H9 (cell line): Measurements from ENCODE around the gene DIPK1C. TPM values are rescaled to one million over a fixed set of nuclear protein-coding genes. Genes with fewer than 3 reads are reported as not detected.

Source experiments
- DNase-seq: peaks from one replicate; pipeline ENCODE4 v3.0.0-alpha.2; 2017
- H2AFZ ChIP-seq: one replicate; pipeline ENCODE4 v1.6.1; 2013; ENCODE audit warnings: mild to moderate bottlenecking, low read length, control low read depth, moderate library complexity
- H2AK5ac ChIP-seq: 2 replicates; pipeline ENCODE4 v1.6.1; 2013; ENCODE audit warnings: low read length, control low read depth, mixed read lengths; ENCODE audit not compliant: insufficient read length
- H2BK120ac ChIP-seq: one replicate; pipeline ENCODE4 v1.6.1; 2013; ENCODE audit warnings: low read depth, mild to moderate bottlenecking, low read length, control low read depth, inconsistent platforms; ENCODE audit not compliant: poor library complexity, severe bottlenecking
- H2BK12ac ChIP-seq: 2 replicates; pipeline ENCODE4 v1.6.1; 2013; ENCODE audit warnings: low read length, control low read depth, mixed read lengths, low read depth; ENCODE audit not compliant: insufficient read length
- H2BK15ac ChIP-seq: 2 replicates; pipeline ENCODE4 v1.6.1; 2013; ENCODE audit warnings: low read depth, low read length, control low read depth
- H2BK20ac ChIP-seq: one replicate; pipeline ENCODE4 v1.6.1; 2013; ENCODE audit warnings: low read depth, mild to moderate bottlenecking, low read length, control low read depth, inconsistent platforms; ENCODE audit not compliant: poor library complexity, severe bottlenecking
- H2BK5ac ChIP-seq: 2 replicates; pipeline ENCODE4 v1.6.1; 2013; ENCODE audit warnings: low read length, control low read depth, mixed read lengths; ENCODE audit not compliant: insufficient read length
- H3K14ac ChIP-seq: 2 replicates; pipeline ENCODE4 v1.6.1; 2013; ENCODE audit warnings: low read length, control low read depth; ENCODE audit not compliant: insufficient read depth
- H3K18ac ChIP-seq: 2 replicates; pipeline ENCODE4 v1.6.1; 2013; ENCODE audit warnings: low read depth, mild to moderate bottlenecking, mixed read lengths, low read length, control low read depth; ENCODE audit not compliant: insufficient read length
- H3K23ac ChIP-seq: 2 replicates; pipeline ENCODE4 v1.6.1; 2013; ENCODE audit warnings: low read length, control low read depth, mixed read lengths, low read depth; ENCODE audit not compliant: insufficient read length
- H3K23me2 ChIP-seq: 2 replicates; pipeline ENCODE4 v1.6.1; 2013; ENCODE audit warnings: low read depth, mild to moderate bottlenecking, mixed read lengths, low read length, control low read depth; ENCODE audit not compliant: insufficient read length, poor library complexity, severe bottlenecking
- H3K27ac ChIP-seq: 2 replicates; pipeline ENCODE4 v1.5.1; 2013; ENCODE audit warnings: low read length, control low read depth, mixed read lengths, low read depth; ENCODE audit not compliant: insufficient read length
- H3K27me3 ChIP-seq: 2 replicates; pipeline ENCODE4 v1.6.1; 2013; ENCODE audit warnings: low read length, control low read depth, inconsistent platforms; ENCODE audit not compliant: insufficient read depth
- H3K4ac ChIP-seq: 2 replicates; pipeline ENCODE4 v1.6.1; 2013; ENCODE audit warnings: low read depth, mild to moderate bottlenecking, control low read depth, inconsistent platforms, low read length, moderate library complexity
- H3K4me1 ChIP-seq: 2 replicates; pipeline ENCODE4 v1.6.1; 2013; ENCODE audit warnings: low read length, control low read depth, inconsistent platforms; ENCODE audit not compliant: insufficient read depth
- H3K4me2 ChIP-seq: 2 replicates; pipeline ENCODE4 v1.6.1; 2013; ENCODE audit warnings: low read length, control low read depth, mixed read lengths; ENCODE audit not compliant: insufficient read length, insufficient read depth
- H3K56ac ChIP-seq: 2 replicates; pipeline ENCODE4 v1.6.1; 2013; ENCODE audit warnings: low read depth, mild to moderate bottlenecking, mixed read lengths, low read length, control low read depth; ENCODE audit not compliant: insufficient read length
- H3K79me1 ChIP-seq: 2 replicates; pipeline ENCODE4 v1.6.1; 2013; ENCODE audit warnings: low read depth, mild to moderate bottlenecking, moderate library complexity, low read length, control low read depth, inconsistent platforms; ENCODE audit not compliant: insufficient read depth, poor library complexity, severe bottlenecking
- H3K79me2 ChIP-seq: 2 replicates; pipeline ENCODE4 v1.6.1; 2013; ENCODE audit warnings: low read length, control low read depth, inconsistent platforms; ENCODE audit not compliant: insufficient read depth
- H3K9ac ChIP-seq: 2 replicates; pipeline ENCODE4 v1.6.1; 2013; ENCODE audit warnings: low read length, control low read depth, mixed read lengths; ENCODE audit not compliant: insufficient read length; ENCODE audit errors: extremely low read depth
- H3K9me3 ChIP-seq: one replicate; pipeline ENCODE4 v1.6.1; 2013; ENCODE audit warnings: low read depth, low read length, inconsistent platforms; ENCODE audit not compliant: control insufficient read depth
- H3T11ph ChIP-seq: one replicate; pipeline ENCODE4 v1.6.1; 2013; ENCODE audit warnings: mild to moderate bottlenecking, low read length, control low read depth, inconsistent platforms
- H4K20me1 ChIP-seq: one replicate; pipeline ENCODE4 v1.6.1; 2013; ENCODE audit not compliant: control insufficient read depth, insufficient read length, insufficient read depth
- H4K5ac ChIP-seq: 2 replicates; pipeline ENCODE4 v1.6.1; 2013; ENCODE audit warnings: low read depth, mild to moderate bottlenecking, mixed read lengths, low read length, control low read depth; ENCODE audit not compliant: insufficient read length
- H4K8ac ChIP-seq: replicated peaks from 2 replicates; pipeline ENCODE4 v1.6.1; 2013; ENCODE audit warnings: low read length, control low read depth, mixed read lengths, low read depth; ENCODE audit not compliant: insufficient read length
- H4K91ac ChIP-seq: 2 replicates; pipeline ENCODE4 v1.6.1; 2013; ENCODE audit warnings: low read depth, mild to moderate bottlenecking, moderate library complexity, mixed read lengths, low read length, control low read depth; ENCODE audit not compliant: insufficient read length
- H3K27ac Mint-ChIP-seq, 3 experiments: 2 replicates in 2 of 3; 3 replicates in 1 of 3; pipeline ENCODE4 v1.8.0; 2020 to 2021; ENCODE audit warnings: mixed read lengths in 3 of 3, mild to moderate bottlenecking in 1 of 3, moderate library complexity in 1 of 3
- H3K27me3 Mint-ChIP-seq: 2 replicates; pipeline ENCODE4 v1.8.0; 2021; ENCODE audit warnings: low read depth, mild to moderate bottlenecking, moderate library complexity, mixed read lengths
- H3K36me3 Mint-ChIP-seq, 3 experiments: 2 replicates in 2 of 3; 3 replicates in 1 of 3; pipeline ENCODE4 v1.8.0; 2020 to 2021; ENCODE audit warnings: low read depth in 3 of 3, mixed read lengths in 3 of 3; ENCODE audit not compliant: insufficient read depth in 1 of 3
- H3K4me1 Mint-ChIP-seq, 2 experiments: 2 replicates each; pipeline ENCODE4 v1.8.0; 2020; ENCODE audit warnings: mixed read lengths in 2 of 2
- H3K4me3 Mint-ChIP-seq, 2 experiments: 2 replicates in 1 of 2; 3 replicates in 1 of 2; pipeline ENCODE4 v1.8.0; 2020 to 2021; ENCODE audit warnings: mild to moderate bottlenecking in 2 of 2, mixed read lengths in 2 of 2, moderate library complexity in 1 of 2
- H3K9me3 Mint-ChIP-seq, 2 experiments: 2 replicates in 1 of 2; 3 replicates in 1 of 2; pipeline ENCODE4 v1.8.0; 2020; ENCODE audit warnings: mild to moderate bottlenecking in 2 of 2, mixed read lengths in 2 of 2, moderate library complexity in 1 of 2
- WGBS: extraction: QIAGEN DNeasy Blood & Tissue Kit; methylation state at CpG from one replicate; pipeline ENCODE4 v1.1.7; 2013; ENCODE audit warnings: missing lambda C conversion rate, low lambda C conversion rate, mixed read lengths; ENCODE audit not compliant: insufficient read length; ENCODE audit errors: extremely low coverage; 5-methylcytosine and 5-hydroxymethylcytosine counted together
- total RNA-seq: library from RNA; stranded (reverse); gene quantifications from 2 replicates; pipeline ENCODE4 v1.2.1, GENCODE V29; 2021
- TF ChIP-seq, protein P1 (sequence below): fragments of 200-600 bp; sonication (generic); conservative IDR thresholded peaks from 3 replicates; pipeline ENCODE4 v1.8.0; 2021; ENCODE audit warnings: antibody characterized with exemption, mild to moderate bottlenecking

DIPK1C gene
- total RNA-seq, 1 experiment from 2014 or later = not detected

DNA sequence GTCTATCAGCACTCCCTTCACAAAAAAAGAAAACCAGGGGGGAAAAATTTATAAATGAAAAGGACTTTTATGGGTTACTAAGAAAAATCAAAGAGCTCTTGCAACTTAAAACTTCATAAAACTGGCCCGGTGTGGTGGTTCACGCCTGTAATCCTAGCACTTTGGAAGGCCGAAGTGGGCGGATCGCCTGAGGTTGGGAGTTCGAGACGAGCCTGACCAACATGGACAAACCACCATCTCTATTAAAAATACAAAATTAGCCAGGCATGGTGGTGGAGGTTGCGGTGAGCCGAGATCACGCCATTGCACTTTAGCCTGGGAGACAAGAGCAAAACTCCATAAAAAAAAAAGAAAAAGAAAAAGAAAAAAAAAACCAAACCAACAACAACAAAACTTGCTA is 1.7 kb downstream of the DIPK1C start:
- H2AK5ac ChIP-seq = no peak overlapping the region
- H3K4me1 Mint-ChIP-seq = peaks cover 12 to 24% of the 10 kb centered on the region in 2 experiments
- H4K5ac ChIP-seq = no peak overlapping the region
- no peak overlapping the region for H3K18ac ChIP-seq
- DNase-seq = no peak
- no peak overlapping the region for H3T11ph ChIP-seq
- TF ChIP-seq, protein P1, sequence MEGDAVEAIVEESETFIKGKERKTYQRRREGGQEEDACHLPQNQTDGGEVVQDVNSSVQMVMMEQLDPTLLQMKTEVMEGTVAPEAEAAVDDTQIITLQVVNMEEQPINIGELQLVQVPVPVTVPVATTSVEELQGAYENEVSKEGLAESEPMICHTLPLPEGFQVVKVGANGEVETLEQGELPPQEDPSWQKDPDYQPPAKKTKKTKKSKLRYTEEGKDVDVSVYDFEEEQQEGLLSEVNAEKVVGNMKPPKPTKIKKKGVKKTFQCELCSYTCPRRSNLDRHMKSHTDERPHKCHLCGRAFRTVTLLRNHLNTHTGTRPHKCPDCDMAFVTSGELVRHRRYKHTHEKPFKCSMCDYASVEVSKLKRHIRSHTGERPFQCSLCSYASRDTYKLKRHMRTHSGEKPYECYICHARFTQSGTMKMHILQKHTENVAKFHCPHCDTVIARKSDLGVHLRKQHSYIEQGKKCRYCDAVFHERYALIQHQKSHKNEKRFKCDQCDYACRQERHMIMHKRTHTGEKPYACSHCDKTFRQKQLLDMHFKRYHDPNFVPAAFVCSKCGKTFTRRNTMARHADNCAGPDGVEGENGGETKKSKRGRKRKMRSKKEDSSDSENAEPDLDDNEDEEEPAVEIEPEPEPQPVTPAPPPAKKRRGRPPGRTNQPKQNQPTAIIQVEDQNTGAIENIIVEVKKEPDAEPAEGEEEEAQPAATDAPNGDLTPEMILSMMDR = no peak
- H3K4me3 Mint-ChIP-seq = no peak overlapping the region
- no peaks in the 10 kb centered on the region; the same call in 1 of the 2 replicates for H3K4me1 ChIP-seq
- WGBS = no CpG with 5 or more reads among the region's 10 CpGs
- H3K9me3 Mint-ChIP-seq = no peaks in the 10 kb centered on the region; a peak in 2 of 5 replicates
- H3K4me2 ChIP-seq = no peak overlapping the region
- no peak overlapping the region for H3K9ac ChIP-seq
- H3K9me3 ChIP-seq = no peaks in the 10 kb centered on the region
- H3K27ac ChIP-seq = no peak overlapping the region
- no peak overlapping the region for H2BK12ac ChIP-seq
- H2BK120ac ChIP-seq = no peak overlapping the region
- no peak overlapping the region for H3K27ac Mint-ChIP-seq
- H4K20me1 ChIP-seq = no peaks in the 10 kb centered on the region
- no peak overlapping the region for H2AFZ ChIP-seq
- H3K79me1 ChIP-seq = no peaks in the 10 kb centered on the region
- no peak overlapping the region for H3K14ac ChIP-seq
- H3K27me3 ChIP-seq = peaks cover 27% of the 10 kb centered on the region; the same call in 1 of the 2 replicates
- H2BK5ac ChIP-seq = no peak overlapping the region
- H3K56ac ChIP-seq = no peak overlapping the region
- no peak overlapping the region for H3K4ac ChIP-seq
- peaks cover 6% of the 10 kb centered on the region for H3K23me2 ChIP-seq
- peaks cover 69% of the 10 kb centered on the region for H3K27me3 Mint-ChIP-seq
- no peak overlapping the region for H4K91ac ChIP-seq
- H2BK20ac ChIP-seq = no peak overlapping the region
- no peak overlapping the region for H2BK15ac ChIP-seq
- no peaks in the 10 kb centered on the region for H3K79me2 ChIP-seq
- no peak overlapping the region for H3K23ac ChIP-seq
- H3K36me3 Mint-ChIP-seq = no peaks in the 10 kb centered on the region; a peak in 1 of 7 replicates
- no peak overlapping the region for H4K8ac ChIP-seq
